Activated CD8-positive, alpha-beta memory T cell treated with anti-CD3 and anti-CD28 coated beads for 4 hours (primary cell): ENCODE measurements around the gene CRY2.
A peak's percentile ranks its signal among the peaks of the same experiment; 100 is the strongest.

Source experiments
- DNase-seq, 2 donors: peaks; one replicate each; pipeline ENCODE4 v3.0.0-alpha.2; 2020; ENCODE audit warnings: low read depth in 2 of 2

The CRY2 gene

GRCh38 chr11:45879803-45880686 lies 32.8 kb downstream of the CRY2 start:
- DNase-seq = no peak

DNA sequence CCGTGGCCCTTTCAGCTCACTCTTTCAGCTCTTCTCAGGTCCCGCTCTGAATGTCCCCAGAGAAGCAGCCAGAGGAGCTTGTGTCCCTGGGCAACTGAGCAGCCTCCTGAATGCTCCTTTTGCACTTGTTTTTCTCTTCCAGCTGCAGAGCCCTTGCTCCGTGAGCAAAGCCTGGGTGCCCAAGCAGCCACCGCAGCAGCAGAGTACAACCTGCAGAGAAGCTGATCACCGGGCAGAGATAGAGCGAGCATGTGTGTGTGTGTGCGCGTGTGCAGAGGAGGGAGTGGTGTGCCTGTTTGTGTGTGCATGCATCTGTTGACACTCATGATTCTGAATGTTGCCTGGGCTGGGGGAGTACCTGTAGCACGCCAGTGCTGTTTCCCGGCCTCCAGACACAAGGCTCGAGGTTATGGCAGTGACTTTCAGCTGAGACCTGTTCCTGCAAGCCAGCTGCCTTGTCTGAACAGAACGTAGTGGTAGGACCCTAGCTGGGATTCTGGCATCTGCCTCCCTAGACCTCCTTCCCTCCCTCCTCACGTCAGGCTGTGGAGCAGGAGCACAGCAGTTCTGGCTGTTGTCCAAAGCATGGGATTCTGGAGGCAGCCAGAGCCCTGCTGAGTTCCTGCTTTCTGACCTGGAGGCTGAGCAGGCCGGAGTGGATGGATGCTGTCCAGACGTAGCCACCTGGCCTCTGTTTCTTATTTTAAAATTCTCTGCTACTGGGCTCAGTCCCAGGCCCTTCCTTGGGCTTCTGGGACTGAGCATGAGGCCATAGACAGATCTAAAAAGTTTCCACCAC lies 33.7 kb downstream of the CRY2 start:
- no peak for DNase-seq

- DNase-seq = no peak
These were observed 34.6 kb downstream of the CRY2 start for GRCh38 chr11:45881708-45882368.

DNA sequence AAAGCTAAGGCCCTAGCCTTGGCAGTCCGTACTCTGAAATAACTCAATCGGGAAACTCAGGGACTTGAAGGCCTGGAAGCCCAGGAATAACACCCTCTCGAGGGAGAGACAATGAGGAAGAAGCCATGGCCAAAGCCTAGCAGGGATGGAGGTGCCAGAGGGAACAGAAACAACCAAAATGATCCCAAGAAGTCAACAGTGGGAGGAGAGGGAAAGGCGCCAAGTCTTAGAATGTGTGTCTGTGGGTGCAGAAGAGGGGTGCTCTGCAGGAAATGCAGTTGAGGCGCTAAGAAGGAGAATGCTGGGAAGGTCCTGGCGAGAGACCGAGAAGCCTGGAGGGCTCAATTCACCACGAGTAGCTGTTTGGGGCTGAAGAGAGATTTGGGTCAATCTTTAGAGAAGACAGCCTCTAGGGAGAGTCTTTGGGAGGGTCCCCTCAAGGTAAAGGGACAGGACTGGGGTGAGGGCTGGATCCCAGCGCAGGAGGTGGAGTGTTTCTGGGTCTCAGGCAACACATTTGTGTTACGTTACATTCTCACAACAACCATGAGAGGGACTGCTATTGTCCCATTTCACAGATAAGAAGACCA lies 37.4 kb downstream of the CRY2 start:
- no peak for DNase-seq

- DNase-seq = peak in 1 of 2 donors; percentile 6
These were observed 38.1 kb downstream of the CRY2 start, which contains the start of gene MAPK8IP1 for GRCh38 chr11:45885274-45885920. TSS of gene MAPK8IP1 (plus strand) at chr11:45885651. CDS start at chr11:45885821, 170 bp downstream.

GRCh38 chr11:45885921-45886721 lies 38.8 kb downstream of the CRY2 start:
- DNase-seq = no peak

DNA sequence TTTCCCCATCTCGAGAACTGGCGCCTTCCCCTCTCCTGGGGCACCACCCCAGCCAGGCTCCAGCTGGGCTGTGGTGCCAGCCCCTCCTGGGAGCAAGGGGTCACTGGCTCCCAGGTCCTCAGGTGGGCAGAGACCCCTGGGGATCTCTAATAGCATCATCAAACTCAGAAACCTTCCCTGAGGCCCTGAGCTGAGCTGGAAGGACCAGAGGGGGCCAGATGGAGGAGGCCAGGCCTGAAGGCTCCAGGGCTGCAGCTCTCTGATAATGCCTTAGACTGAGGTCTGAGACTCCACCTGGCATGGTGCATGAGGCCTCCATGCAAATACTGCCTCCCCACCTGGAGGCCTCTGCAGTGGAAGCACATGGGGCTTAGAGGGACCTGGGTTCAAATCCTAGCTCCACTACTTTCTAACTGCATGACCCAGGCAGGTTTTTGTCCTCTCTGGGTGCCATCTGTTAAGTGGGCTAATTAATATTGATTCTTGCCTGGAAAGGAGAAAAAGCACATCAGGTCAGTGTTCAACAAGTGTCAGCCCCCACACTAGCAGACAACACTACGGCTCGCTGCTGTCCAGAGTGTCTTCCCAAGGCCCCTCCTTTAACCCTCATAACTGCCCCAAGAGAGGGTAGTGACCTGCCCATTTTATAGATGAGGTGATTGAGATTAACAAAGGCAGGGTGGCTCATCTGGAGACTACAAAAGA lies 39.7 kb downstream of the CRY2 start:
- DNase-seq = no peak

DNA sequence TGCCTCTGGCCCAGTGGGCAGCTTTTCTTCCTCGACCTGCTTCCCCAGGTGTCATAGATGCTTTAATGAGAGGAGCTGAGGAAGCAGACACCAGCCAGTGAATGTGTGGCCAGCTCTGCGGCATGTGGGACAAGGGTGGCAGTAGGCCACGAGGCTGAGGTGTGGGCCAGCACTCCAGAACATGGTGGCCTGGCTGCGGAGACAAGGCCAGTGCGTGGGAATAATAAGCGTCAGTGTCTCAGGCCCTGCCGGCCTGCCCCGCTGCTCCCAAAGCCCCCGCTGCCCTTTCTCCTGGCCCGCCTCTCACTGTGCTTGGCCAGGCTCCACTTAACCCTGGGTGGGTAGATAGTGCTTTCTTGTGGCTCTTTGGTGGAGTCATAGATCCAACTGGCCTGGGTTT lies 40.3 kb downstream of the CRY2 start:
- DNase-seq = no peak

GRCh38 chr11:45889555-45889954 lies 42.3 kb downstream of the CRY2 start:
- DNase-seq = no peak

DNA sequence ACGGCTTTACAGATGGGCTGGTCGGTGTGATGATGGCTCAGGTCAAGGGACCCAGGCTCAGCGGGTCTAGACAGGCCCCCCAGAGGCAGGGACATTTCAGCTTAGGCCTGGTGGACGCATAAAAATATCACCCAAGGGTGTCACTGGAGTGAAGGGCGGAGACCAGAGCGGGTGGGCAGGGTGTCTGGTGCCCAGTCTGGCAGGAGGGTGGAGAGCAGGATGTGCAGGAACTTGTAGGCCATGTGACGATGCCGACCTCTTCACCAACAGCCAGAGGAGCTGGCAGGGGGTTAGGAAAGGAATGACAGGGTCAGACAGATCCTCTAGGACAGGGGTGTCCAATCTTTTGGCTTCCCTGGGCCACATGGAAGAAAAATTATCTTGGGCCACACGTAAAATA lies 42.7 kb downstream of the CRY2 start:
- DNase-seq = no peak

DNA sequence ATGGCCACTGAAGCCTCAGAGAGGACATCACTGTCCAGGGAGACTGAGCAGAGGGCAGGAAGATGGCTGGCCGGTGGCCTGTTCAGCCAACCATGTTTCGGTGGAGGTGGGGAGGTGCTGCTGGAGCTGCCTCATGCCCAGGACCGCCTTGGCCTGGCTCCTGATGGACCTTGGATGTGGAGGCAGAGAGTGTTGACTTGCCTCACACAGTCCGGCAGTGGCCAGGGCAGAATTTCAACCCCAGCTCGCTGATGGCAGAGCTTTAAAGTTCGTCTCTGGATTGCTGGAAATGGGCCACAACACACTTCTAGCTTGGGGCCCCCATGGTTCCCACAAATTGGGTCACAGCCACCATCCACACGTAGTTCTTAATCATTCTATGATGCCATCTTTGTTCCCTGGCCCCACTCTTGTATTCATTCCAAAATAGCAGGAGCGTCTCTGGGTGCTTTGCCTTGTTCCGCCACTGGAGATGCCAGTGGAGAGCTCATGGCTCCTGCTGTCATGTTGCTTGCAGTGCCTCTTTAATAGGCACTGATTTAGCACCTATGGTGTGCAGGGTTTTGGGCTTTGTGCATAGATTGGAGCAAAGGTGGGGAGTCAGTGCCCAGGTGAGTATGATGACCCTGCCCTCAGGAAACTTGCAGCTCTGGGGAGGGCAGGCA lies 43.7 kb downstream of the CRY2 start:
- no peak for DNase-seq

GRCh38 chr11:45892856-45893255 lies 45.6 kb downstream of the CRY2 start:
- no peak for DNase-seq

DNA sequence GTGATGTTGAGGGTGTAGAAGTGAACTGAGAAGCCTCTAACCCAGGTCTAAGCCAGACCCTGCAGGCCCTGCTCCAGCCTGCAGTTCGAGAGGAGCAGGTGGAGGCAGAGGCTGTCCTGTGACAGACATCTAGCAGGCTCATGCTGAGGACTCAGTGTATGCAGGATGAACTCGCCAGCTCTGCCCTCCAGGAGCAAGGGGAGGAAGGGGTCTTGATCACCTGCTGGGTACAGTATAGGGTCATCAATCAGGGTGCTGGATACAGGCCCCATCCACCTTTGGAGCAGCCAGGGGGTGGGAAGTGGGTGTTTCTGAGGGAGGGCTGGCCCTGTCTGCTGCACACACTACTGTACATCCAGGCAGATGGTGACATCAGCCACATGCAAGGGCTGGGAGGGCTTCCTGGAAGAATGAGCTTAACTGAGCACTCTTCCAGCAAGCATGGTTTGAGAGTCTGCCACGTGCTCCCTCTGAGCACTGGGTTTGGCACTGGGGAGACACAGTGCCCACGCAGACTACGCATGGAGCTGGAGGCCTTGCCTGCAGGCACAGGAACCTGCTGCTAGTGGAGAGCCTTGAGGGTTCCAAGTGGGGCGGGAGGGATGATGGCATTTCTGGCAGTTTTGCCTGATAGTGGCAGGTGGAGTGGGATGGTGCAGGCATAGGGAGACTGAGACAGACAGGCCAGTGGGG lies 47.4 kb downstream of the CRY2 start:
- no peak for DNase-seq

DNA sequence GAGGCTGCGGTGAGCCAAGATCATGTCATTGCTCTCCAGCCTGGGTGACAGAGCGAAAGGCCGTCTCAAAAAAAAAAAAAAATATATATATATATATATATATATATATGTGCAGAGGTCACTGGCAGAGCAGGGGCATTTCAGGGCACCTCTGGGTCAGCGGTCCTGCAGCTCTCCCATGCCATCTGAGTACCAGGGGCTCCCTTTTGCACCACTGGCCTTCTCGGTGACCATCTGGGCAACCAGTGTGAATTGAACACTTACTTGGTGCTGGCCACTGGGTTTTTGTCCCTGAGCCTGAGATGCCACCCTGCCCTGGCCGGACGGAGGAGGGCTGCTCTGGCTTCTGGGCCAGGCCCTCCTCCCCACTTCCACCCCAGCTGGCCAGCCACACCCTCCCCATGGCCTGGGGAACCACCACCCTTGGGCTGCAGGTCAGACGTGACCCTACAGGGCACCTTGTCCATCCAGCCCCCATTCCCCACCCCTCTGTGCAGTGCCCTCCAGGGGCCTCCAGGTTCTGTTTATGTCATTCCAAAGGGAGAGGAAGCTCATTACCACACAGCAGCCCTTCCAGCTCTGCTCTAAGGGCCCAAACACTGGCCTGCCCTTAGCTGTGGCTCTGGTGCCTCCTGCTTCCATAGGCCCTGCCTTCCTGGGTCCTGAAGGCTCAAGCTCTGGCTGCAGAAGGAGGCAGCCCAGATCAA lies 48.4 kb downstream of the CRY2 start:
- no peak for DNase-seq

- DNase-seq = no peak
These were observed 49.2 kb downstream of the CRY2 start for GRCh38 chr11:45896422-45896984.

DNA sequence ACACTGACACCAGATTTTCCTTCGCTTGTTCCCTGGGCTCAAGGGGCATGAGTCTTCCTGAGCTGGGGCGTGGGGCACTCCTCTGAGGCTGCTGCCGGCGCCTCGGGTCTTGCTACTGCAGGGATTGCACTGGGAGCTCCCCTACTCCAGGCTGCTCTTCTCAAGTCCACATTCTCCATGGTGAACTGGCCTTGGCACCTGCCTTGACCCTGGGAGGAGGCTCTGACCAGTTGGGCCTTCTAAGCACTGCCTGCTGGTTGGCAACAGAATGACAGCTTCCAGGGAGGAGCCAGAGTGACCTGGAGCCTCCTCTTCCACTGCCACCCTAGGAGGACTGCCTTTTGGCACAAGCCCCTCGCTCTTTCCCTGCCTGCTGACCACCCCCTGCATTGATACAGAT lies 50.3 kb downstream of the CRY2 start:
- DNase-seq = no peak

- no peak for DNase-seq
These were observed 51.8 kb downstream of the CRY2 start for GRCh38 chr11:45899086-45899447.
